Fibroblast of villous mesenchyme (primary cell): ENCODE measurements around the gene TUFM. TPM values are rescaled to one million over a fixed set of nuclear protein-coding genes. Genes with fewer than 3 reads are reported as not detected.
"Not testable (repeated sequence)": the region's sequence is repeated elsewhere in the genome, so short reads cannot be mapped to it uniquely, and the experiment has no call there.

Experiments
- DNase-seq: peaks from one replicate; pipeline ENCODE4 v3.0.0-alpha.2; 2010; ENCODE audit warnings: low read depth
- H3K4me3 ChIP-seq: 2 replicates; pipeline ENCODE4 v1.5.1; 2011; ENCODE audit warnings: low read depth, mild to moderate bottlenecking, low read length
- CTCF ChIP-seq: IDR thresholded peaks from 2 replicates; pipeline ENCODE4 v1.5.1; 2012; ENCODE audit warnings: low read depth, mild to moderate bottlenecking, low read length; ENCODE audit not compliant: insufficient read depth
- total RNA-seq: library from RNA; depleted of rRNA; stranded (reverse); fragments of >200 nt; gene quantifications from 2 replicates; pipeline ENCODE4 v1.2.3, GENCODE V29; 2012

The TUFM gene
- total RNA-seq = 89.5 and 94.6 TPM in 2 replicates

DNA sequence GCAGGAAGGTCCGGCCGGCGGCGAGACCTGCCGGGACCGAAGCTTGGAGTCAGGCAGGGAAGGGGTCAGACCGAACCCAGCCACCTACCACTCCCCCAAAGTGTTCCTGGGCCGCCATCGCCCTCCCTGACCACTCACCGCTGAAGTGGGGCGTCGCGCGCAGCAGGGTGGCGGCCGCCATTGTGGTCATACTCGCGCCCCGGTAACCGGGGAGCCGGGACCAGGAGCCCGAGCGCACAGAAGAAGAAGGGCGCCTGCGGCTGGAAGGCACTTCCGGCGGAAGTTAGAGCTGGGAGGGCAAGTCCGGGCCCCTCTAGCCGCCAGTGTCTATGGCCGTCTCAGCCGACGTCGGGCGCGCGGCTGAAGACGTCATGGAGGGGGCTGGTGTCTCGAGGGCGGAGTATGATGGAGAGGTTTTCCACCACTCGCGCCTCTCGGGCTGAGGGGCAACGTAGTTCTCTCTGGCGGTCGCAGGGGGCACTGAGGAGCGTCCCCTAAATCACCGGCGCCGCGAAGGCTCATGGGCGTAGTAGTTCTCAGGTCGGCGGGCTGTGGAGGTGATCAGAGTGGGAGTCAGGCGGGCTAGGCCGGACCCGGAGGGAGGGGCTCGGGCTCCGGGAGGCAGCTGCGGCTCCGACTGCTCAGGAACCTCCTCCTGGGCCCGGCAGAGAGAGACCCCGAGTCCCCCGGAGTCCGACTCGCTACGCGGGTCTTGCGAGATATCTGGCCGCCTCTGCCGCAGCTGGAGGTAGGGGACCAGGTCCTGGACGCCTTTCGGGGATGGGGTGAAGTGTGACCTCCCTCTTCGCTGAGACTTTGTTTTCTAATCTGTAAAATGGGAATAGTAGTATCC is at the start of gene TUFM:
Gene TUFM (minus strand): TSS at position 269 of the 853 bp plus-strand sequence. CDS start 79 bp downstream, at position 190.
- peak; percentile 99 for DNase-seq
- peak; percentile 59 for TF ChIP-seq CTCF
- peak within 1 kb of the TSS; percentile 97 for H3K4me3 ChIP-seq

GRCh38 chr16:28895609-28896008 is 49.5 kb upstream of the TUFM start:
- H3K4me3 ChIP-seq = no peak overlapping the region
- no peak for DNase-seq
- no peak for TF ChIP-seq CTCF

DNA sequence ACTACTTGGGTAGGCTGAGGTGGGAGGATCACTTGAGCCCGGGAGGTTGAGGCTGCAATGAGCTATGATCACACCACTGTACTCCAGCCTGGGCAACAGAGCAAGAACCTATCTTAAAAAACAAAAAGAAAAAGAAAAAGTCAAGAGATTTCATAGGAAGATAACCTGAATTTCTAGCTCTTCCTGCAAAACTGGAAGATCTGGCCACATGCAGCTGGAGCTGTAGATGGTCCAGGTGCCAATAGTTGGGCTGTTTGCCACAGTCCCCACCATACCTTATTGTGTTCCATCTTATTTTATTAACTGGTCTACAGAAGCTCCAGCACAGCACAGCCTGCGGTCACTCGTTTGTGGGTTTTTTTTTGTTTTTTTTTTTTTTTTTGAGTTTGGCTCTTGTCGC is 47.1 kb upstream of the TUFM start:
- no peak for DNase-seq
- no peak for TF ChIP-seq CTCF
- no peak overlapping the region for H3K4me3 ChIP-seq

- no peak overlapping the region for H3K4me3 ChIP-seq
- no peak for TF ChIP-seq CTCF
Observed at GRCh38 chr16:28891964-28892890, 46.1 kb upstream of the TUFM start.

DNA sequence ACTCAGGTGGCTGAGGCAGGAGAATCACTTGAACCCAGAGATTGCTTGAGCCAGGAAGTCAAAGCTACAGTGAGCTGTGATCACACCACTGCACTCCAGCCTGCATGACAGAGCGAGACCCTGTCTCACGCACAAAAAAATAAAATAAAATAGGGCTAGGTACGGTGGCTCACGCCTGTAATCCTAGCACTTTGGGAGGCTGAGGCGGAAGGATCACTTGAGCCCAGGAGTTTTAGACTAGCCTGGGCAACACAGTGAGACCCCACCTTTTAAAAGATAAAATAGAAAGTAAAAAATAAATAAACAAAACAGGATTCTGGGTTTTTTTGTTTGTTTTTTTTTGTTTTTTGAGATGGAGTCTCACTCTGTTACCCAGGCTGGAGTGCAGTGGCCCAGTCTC is 44.2 kb upstream of the TUFM start:
- not testable (repeated sequence) for DNase-seq, H3K4me3 ChIP-seq

More at GRCh38 chr16:28891964-28892890, 46.1 kb upstream of the TUFM start:
- DNase-seq = no peak

- no peak for TF ChIP-seq CTCF
- no peak for DNase-seq
- no peak overlapping the region for H3K4me3 ChIP-seq
Observed at GRCh38 chr16:28886945-28887344, 40.8 kb upstream of the TUFM start.

DNA sequence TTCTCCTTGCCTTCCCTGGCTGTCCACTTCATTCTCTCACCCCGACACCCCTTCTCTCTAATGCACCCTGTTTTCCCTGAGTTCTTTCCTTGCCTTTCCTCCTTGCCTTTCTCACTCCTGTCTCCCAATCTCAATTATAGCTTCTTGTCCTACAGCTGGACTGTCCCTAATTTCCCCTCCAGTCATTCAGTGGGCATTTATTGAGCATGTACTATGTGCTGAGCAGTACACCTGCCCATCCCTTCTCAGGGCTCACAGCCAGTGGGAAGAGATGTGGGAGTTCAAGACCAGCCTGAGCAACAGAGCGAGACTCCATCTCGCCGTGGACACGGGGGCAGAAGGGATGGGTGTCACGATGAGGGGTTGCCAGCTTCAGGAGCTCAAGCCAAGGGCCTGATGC is 37.9 kb upstream of the TUFM start:
- TF ChIP-seq CTCF = no peak
- H3K4me3 ChIP-seq = no peak overlapping the region
- DNase-seq = no peak
